Measurements from ENCODE around the gene RMP24.

The RMP24 gene

GRCh38 chr18:35935805-35936204, 36.7 kb upstream of the RMP24 start:
- no peak overlapping the region for H3K4me3 ChIP-seq (ENCODE audit: low read depth, low read length)
- no peak for TF ChIP-seq CTCF (IDR thresholded peaks at IDR 0.05; ENCODE audit: insufficient read depth, low read length, missing control alignments)
- DNase-seq (ENCODE audit: low read depth, low spot score): no peak
- POLR2A ChIA-PET: no interaction called here
- CTCF ChIA-PET: interaction anchor here (0.6 kb wide), 1 partner anchor 15 kb away, joined by 3 read pairs; no protein-coding TSS in a partner anchor

- H3K4me3 ChIP-seq (ENCODE audit: low read depth, low read length): no peak overlapping the region
- TF ChIP-seq CTCF (IDR thresholded peaks at IDR 0.05; ENCODE audit: insufficient read depth, low read length, missing control alignments): no peak
- CTCF ChIA-PET: interaction anchor here (2.7 kb wide), 1 partner anchor 13 kb away, joined by 18 read pairs; no protein-coding TSS in a partner anchor
- no peak for DNase-seq (ENCODE audit: low read depth, low spot score)
- POLR2A ChIA-PET: no interaction called here
Measured at GRCh38 chr18:35936951-35937350, 35.5 kb upstream of the RMP24 start.

GRCh38 chr18:35938158-35938557, 34.3 kb upstream of the RMP24 start:
- ChIA-PET CTCF (interaction anchor here (1.0 to 2.7 kb wide), 3 partner anchors 12 to 185 kb away, joined by 3 to 18 read pairs (median 3); no protein-coding TSS in a partner anchor), POLR2A (no interaction called here)

GRCh38 chr18:35938562-35938961, 33.9 kb upstream of the RMP24 start:
- CTCF ChIA-PET: interaction anchor here (1.5 to 2.7 kb wide), 2 partner anchors 11 to 14 kb away, joined by 3 to 18 read pairs; no protein-coding TSS in a partner anchor
- no peak for DNase-seq (ENCODE audit: low read depth, low spot score)
- POLR2A ChIA-PET: no interaction called here
- TF ChIP-seq CTCF (IDR thresholded peaks at IDR 0.05; ENCODE audit: insufficient read depth, low read length, missing control alignments): no peak
- H3K4me3 ChIP-seq (ENCODE audit: low read depth, low read length): no peak overlapping the region

More at GRCh38 chr18:35938158-35938557, 34.3 kb upstream of the RMP24 start:
- DNase-seq (ENCODE audit: low read depth, low spot score): no peak
- no peak for TF ChIP-seq CTCF (IDR thresholded peaks at IDR 0.05; ENCODE audit: insufficient read depth, low read length, missing control alignments)
- H3K4me3 ChIP-seq (ENCODE audit: low read depth, low read length): no peak overlapping the region

- ChIA-PET CTCF (interaction anchor here (1.5 to 2.7 kb wide), 2 partner anchors 11 to 13 kb away, joined by 3 to 18 read pairs; no protein-coding TSS in a partner anchor), POLR2A (no interaction called here)
- TF ChIP-seq CTCF (IDR thresholded peaks at IDR 0.05; ENCODE audit: insufficient read depth, low read length, missing control alignments): no peak
- H3K4me3 ChIP-seq (ENCODE audit: low read depth, low read length): no peak overlapping the region
- no peak for DNase-seq (ENCODE audit: low read depth, low spot score)
Measured at GRCh38 chr18:35939138-35939537, 33.3 kb upstream of the RMP24 start.

- ChIA-PET CTCF (interaction anchor here (1.2 to 2.0 kb wide), 4 partner anchors 9 to 556 kb away, joined by 3 to 19 read pairs (median 4); no protein-coding TSS in a partner anchor), POLR2A (no interaction called here)
Measured at GRCh38 chr18:35941299-35941698, 31.2 kb upstream of the RMP24 start.

More at GRCh38 chr18:35941299-35941698, 31.2 kb upstream of the RMP24 start:
- H3K4me3 ChIP-seq (ENCODE audit: low read depth, low read length): no peak overlapping the region
- no peak for DNase-seq (ENCODE audit: low read depth, low spot score)
- no peak for TF ChIP-seq CTCF (IDR thresholded peaks at IDR 0.05; ENCODE audit: insufficient read depth, low read length, missing control alignments)

All from AG04449 (cell line).